ENCODE results near the gene GLOD5. TPM values are rescaled to one million over a fixed set of nuclear protein-coding genes. Genes with fewer than 3 reads are reported as not detected.

The GLOD5 gene
- total RNA-seq, 1 donor from 2014 or later: not detected

DNA sequence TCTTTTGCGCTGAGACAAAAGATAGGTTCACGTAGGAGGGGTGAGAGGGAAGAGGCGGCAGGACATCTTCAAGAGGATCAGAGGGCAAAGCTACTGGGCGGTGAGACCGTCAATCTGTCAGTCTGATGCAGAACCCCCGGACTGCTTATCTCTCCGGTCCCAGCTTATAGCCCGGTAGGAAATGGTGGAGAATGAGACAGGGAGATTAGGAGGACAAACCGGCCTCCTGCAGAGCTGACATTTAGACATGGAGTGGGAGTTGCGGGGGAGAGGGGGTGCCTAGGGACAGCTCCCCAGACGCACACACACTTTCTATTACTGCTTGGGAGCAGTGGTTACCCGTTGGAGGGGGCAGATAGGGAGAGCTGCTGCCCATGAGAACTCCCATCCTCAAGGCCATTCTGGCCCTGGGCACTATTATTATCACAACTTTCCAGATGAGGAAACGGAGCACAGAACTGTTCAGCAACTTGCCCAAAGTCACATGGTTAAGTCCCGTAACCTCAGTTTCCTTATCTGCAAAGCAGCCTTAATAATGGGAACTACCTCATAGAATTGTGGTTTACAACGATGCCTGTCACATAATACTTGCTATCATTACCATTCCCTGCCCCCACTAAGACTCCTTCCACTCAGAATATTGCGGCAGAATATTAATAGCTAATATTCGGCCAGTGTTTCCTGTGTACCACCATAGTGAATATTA, 39.2 kb downstream of the GLOD5 start:
- TF ChIP-seq, protein P1, sequence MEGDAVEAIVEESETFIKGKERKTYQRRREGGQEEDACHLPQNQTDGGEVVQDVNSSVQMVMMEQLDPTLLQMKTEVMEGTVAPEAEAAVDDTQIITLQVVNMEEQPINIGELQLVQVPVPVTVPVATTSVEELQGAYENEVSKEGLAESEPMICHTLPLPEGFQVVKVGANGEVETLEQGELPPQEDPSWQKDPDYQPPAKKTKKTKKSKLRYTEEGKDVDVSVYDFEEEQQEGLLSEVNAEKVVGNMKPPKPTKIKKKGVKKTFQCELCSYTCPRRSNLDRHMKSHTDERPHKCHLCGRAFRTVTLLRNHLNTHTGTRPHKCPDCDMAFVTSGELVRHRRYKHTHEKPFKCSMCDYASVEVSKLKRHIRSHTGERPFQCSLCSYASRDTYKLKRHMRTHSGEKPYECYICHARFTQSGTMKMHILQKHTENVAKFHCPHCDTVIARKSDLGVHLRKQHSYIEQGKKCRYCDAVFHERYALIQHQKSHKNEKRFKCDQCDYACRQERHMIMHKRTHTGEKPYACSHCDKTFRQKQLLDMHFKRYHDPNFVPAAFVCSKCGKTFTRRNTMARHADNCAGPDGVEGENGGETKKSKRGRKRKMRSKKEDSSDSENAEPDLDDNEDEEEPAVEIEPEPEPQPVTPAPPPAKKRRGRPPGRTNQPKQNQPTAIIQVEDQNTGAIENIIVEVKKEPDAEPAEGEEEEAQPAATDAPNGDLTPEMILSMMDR (IDR thresholded peaks at IDR 0.05; ENCODE audit: insufficient read depth, low read depth, low read length): no peak
- TF ChIP-seq EZH2 (IDR thresholded peaks at IDR 0.05; ENCODE audit: insufficient read depth, low read length): no peak
- H3K27ac ChIP-seq (ENCODE audit: low read depth, low read length): peak overlapping the region; percentile 95
- DNase-seq (ENCODE audit: low read depth): no peak
- FAIRE-seq: no peak
- peaks cover 10% of the 10 kb centered on the region for H3K4me1 ChIP-seq (ENCODE audit: insufficient read depth, low read length)
- Mint-ChIP-seq H3K36me3 (ENCODE audit: low read depth, unreplicated experiment) (no peaks in the 10 kb centered on the region), H3K9me3 (ENCODE audit: unreplicated experiment) (no peaks in the 10 kb centered on the region), H3K27me3 (ENCODE audit: low read depth, unreplicated experiment) (no peaks in the 10 kb centered on the region), H3K27ac (ENCODE audit: unreplicated experiment) (peak overlapping the region; percentile 98), H3K4me3 (ENCODE audit: unreplicated experiment) (peak overlapping the region; percentile 95), H3K4me1 (ENCODE audit: low read depth, unreplicated experiment) (peaks cover 4% of the 10 kb centered on the region)
- H3K79me2 ChIP-seq (ENCODE audit: insufficient read depth, low read length): no peaks in the 10 kb centered on the region
- H3K36me3 ChIP-seq (ENCODE audit: insufficient read depth, low read length): no peaks in the 10 kb centered on the region
- peak overlapping the region; percentile 69 for H3K4me3 ChIP-seq (ENCODE audit: insufficient read depth, low read depth, low read length)
- H3K4me2 ChIP-seq (ENCODE audit: low read length): peak overlapping the region; percentile 98
- no peaks in the 10 kb centered on the region for H3K9me3 ChIP-seq (ENCODE audit: insufficient read depth, low read depth, low read length)
- H3K27me3 ChIP-seq (ENCODE audit: insufficient read depth, low read length): no peaks in the 10 kb centered on the region
- H3K9ac ChIP-seq (ENCODE audit: low read length): peak overlapping the region; percentile 95
- peak overlapping the region; percentile 97 for H2AFZ ChIP-seq (ENCODE audit: low read depth, low read length)
- no peaks in the 10 kb centered on the region for H4K20me1 ChIP-seq (ENCODE audit: insufficient read depth, low read length)

DNA sequence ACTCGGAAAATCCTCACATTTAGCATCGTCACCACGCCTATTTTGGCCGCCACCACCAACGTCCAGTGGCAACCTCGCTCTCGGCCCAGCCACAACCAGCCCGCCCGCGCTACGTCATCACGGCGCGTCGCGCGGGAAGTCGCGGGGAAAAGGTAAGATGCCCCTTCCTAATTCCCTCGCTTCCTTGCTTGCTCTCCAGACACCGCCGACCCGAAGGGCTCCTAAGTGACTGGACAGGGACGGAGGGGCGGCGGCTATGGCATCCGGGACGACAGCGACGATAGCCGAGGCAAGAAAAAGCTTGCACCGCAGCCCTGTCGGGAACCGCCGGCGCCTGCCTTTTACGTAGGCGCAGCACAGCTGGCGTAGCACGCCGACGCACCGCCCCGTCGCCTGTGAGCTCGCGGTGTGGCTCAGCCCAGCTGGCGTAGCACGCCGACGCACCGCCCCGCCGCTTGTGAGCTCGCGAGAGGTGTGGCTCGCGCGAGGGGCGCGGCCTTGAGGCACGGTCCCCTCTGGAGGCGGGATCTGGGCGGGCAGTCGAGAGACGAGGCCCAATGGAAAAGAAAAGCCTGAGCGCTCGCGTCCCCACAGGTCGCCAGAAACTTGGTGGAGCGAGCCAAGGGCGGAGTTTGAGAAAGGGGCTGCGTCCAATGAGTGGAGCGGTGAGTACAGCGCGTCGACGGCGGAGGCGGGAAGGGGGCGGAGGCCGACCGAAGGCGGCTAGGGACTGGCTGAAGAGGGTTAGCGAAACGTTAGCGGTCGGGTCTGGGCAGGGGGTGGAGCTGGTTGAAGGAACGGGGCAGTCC, 39.9 kb downstream of the GLOD5 start, which contains the start of gene HDAC6:
Gene HDAC6 (plus strand): TSS at position 788 of the 809 bp plus-strand sequence. CDS start 626 bp downstream, outside the sequence.
- Histone ChIP-seq H3K9ac (ENCODE audit: low read length) (peak within 1 kb of the TSS; percentile 96), H4K20me1 (ENCODE audit: insufficient read depth, low read length) (no peaks in the 10 kb centered on the region), H3K4me2 (ENCODE audit: low read length) (peak within 1 kb of the TSS; percentile 98), H3K4me1 (ENCODE audit: insufficient read depth, low read length) (peaks cover 10% of the 10 kb centered on the region), H2AFZ (ENCODE audit: low read depth, low read length) (peak within 1 kb of the TSS; percentile 97), H3K27me3 (ENCODE audit: insufficient read depth, low read length) (no peaks in the 10 kb centered on the region), H3K27ac (ENCODE audit: low read depth, low read length) (peak within 1 kb of the TSS; percentile 95), H3K9me3 (ENCODE audit: insufficient read depth, low read depth, low read length) (no peaks in the 10 kb centered on the region), H3K79me2 (ENCODE audit: insufficient read depth, low read length) (no peaks in the 10 kb centered on the region), H3K36me3 (ENCODE audit: insufficient read depth, low read length) (no peaks in the 10 kb centered on the region), H3K4me3 (ENCODE audit: insufficient read depth, low read depth, low read length) (peak within 1 kb of the TSS; percentile 69)
- TF ChIP-seq EZH2 (IDR thresholded peaks at IDR 0.05; ENCODE audit: insufficient read depth, low read length): no peak
- TF ChIP-seq, protein P1 (IDR thresholded peaks at IDR 0.05; ENCODE audit: insufficient read depth, low read depth, low read length): no peak
- H3K27ac Mint-ChIP-seq (ENCODE audit: unreplicated experiment): peak within 1 kb of the TSS; percentile 100
- peak within 1 kb of the TSS; percentile 95 for H3K4me3 Mint-ChIP-seq (ENCODE audit: unreplicated experiment)
- peak; percentile 49 for FAIRE-seq
- peak; percentile 95 for DNase-seq (ENCODE audit: low read depth)
- H3K4me1 Mint-ChIP-seq (ENCODE audit: low read depth, unreplicated experiment): peaks cover 3% of the 10 kb centered on the region
- H3K36me3 Mint-ChIP-seq (ENCODE audit: low read depth, unreplicated experiment): no peaks in the 10 kb centered on the region
- H3K9me3 Mint-ChIP-seq (ENCODE audit: unreplicated experiment): no peaks in the 10 kb centered on the region
- no peaks in the 10 kb centered on the region for H3K27me3 Mint-ChIP-seq (ENCODE audit: low read depth, unreplicated experiment)
